Fibroblast of villous mesenchyme (primary cell): ENCODE data around the gene TBC1D22B. TPM values are rescaled to one million over a fixed set of nuclear protein-coding genes. Genes with fewer than 3 reads are reported as not detected.

Experiments
- DNase-seq: peaks from one replicate; pipeline ENCODE4 v3.0.0-alpha.2; 2010; ENCODE audit warnings: low read depth
- H3K4me3 ChIP-seq: 2 replicates; pipeline ENCODE4 v1.5.1; 2011; ENCODE audit warnings: low read depth, mild to moderate bottlenecking, low read length
- total RNA-seq: library from RNA; depleted of rRNA; stranded (reverse); fragments of >200 nt; gene quantifications from 2 replicates; pipeline ENCODE4 v1.2.3, GENCODE V29; 2012
- TF ChIP-seq, protein P1 (sequence below): IDR thresholded peaks from 2 replicates; pipeline ENCODE4 v1.5.1; 2012; ENCODE audit warnings: low read depth, mild to moderate bottlenecking, low read length; ENCODE audit not compliant: insufficient read depth

The TBC1D22B gene, protein sequence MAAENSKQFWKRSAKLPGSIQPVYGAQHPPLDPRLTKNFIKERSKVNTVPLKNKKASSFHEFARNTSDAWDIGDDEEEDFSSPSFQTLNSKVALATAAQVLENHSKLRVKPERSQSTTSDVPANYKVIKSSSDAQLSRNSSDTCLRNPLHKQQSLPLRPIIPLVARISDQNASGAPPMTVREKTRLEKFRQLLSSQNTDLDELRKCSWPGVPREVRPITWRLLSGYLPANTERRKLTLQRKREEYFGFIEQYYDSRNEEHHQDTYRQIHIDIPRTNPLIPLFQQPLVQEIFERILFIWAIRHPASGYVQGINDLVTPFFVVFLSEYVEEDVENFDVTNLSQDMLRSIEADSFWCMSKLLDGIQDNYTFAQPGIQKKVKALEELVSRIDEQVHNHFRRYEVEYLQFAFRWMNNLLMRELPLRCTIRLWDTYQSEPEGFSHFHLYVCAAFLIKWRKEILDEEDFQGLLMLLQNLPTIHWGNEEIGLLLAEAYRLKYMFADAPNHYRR
- total RNA-seq, result 7.1 and 10.8 TPM in 2 replicates

DNA sequence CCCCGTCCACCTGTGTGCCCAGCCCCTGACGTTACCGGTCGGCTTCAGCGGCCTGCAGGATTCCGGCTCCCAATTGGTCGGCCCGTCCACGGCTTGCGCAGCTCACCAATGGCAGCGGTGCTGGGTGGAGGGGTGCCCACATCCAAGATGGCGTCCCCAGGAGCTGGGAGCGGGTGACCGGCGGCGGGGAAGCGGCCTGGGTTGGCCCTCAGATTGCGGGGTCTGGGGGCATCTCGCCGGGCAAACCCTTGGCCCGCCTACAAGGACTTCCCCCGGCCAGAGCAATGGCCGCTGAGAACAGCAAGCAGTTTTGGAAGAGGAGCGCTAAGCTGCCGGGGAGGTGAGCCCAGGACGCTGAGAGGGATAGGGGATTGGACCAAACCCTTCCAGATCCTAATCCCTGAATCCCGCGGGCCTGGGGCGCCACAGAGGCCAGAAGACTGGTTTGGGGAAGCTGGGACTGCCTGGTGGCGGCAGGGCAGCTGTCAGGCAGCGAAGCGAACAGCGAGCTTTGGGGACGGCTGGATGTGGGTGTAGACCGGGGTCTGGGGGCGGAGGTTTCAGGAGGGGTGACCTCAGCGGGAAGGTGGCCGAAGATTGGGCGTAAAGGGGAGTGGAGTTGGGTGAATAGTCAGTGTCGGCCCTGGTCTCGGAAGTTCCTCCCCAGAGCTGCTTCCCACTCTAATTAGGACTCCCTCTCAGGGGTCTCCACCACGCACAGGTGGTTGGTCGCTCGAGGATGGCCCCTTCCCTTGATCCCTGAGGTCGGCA is at the start of gene TBC1D22B, which contains the start of gene TMEM217:
TSS of gene TBC1D22B (plus strand) at position 139 of the 771 bp plus-strand sequence. CDS start at position 285, 146 bp downstream.
TSS of gene TMEM217 (minus strand) at position 511 of the 771 bp plus-strand sequence. CDS start 39,114 bp downstream, outside the sequence.
- peak within 1 kb of the TSS; percentile 94 for H3K4me3 ChIP-seq
- TF ChIP-seq, protein P1, sequence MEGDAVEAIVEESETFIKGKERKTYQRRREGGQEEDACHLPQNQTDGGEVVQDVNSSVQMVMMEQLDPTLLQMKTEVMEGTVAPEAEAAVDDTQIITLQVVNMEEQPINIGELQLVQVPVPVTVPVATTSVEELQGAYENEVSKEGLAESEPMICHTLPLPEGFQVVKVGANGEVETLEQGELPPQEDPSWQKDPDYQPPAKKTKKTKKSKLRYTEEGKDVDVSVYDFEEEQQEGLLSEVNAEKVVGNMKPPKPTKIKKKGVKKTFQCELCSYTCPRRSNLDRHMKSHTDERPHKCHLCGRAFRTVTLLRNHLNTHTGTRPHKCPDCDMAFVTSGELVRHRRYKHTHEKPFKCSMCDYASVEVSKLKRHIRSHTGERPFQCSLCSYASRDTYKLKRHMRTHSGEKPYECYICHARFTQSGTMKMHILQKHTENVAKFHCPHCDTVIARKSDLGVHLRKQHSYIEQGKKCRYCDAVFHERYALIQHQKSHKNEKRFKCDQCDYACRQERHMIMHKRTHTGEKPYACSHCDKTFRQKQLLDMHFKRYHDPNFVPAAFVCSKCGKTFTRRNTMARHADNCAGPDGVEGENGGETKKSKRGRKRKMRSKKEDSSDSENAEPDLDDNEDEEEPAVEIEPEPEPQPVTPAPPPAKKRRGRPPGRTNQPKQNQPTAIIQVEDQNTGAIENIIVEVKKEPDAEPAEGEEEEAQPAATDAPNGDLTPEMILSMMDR, result no peak
- peak; percentile 95 for DNase-seq

DNA sequence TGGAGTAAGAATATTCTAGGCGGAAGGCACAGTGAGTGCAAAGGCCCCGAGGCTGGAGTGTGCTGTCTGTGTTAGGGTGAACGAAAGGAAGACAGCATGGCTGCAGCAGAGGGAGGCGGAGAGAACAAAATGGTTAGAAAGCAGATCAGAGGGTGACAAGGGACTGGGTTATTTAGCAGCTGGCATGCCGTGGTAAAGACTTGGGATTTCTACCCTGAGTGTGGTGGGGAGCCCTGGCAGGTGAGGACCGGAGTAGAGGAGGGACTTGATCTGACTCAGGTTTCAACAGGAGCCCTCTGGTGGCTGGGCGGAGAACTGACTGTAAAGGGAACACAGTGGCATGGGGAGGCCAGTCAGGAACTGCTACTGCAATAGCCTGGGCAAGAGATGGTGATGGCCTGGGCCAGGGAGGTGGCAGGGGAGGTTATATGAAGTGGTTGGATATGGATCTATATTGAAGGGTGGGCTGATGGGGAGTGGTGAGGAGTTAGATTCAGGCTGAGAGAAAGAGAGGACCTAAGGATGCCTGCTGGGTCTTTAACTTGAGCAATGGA is 49.6 kb upstream of the TBC1D22B start:
- no peak overlapping the region for H3K4me3 ChIP-seq
- TF ChIP-seq, protein P1, result peak; percentile 96
- DNase-seq, result peak; percentile 83

DNA sequence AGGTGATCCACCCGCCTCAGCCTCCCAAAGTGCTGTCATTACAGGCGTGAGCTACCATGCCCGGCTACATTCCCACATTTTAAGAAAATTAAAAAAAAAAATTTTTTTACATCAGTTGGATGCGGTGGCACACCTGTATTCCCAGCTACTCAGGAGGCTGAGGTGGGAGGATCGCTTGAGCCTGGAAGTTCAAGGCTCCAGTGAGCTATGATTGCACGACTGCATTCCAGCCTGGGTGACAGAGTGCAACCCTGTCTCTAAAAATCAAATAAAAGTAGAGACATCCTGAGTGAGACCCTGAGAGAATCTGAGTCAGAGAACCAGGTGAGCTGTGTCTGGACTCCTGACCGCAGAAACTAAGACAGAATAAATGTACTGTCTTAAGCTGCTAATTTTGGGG is 48.8 kb upstream of the TBC1D22B start:
- H3K4me3 ChIP-seq, result no peak overlapping the region
- TF ChIP-seq, protein P1, result no peak

DNA sequence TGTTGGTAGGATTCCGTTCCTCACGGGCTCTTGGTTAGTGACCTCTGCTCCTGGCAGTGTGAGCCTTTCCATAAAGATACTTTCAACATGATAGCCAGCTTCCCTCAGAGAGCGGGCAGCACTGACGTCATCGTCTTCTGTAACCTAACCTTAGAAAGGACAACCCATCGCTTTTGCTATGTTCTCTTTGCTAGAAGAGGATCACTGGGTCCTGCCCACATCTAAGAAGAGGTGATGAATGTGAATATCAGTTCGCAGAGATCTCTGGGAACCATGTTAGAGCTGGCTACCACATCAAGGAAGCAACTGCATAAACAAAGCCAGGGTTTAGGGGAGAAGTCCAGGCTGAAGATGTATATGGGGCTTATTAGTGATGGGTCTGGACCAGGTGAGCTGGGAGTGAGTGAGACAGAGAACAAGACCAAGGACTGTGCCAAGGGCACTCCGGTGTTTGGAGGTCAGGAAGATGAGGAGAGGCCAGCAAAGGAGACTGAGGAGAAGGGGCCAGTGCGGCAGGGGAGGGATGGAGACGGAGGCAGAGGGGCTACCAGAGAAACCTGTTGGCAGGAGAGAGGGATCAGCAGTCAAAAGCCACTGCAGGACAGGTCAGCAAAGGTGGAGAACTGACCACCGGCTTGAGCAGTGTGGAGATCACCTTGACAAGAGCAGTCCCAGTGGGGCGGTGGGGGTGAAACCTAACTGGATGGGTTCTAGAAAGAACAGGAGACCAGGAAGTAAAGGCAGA is 47.9 kb upstream of the TBC1D22B start:
- TF ChIP-seq, protein P1, result no peak
- peak; percentile 55 for DNase-seq

More for the DNA sequence above, 48.8 kb upstream of the TBC1D22B start:
- DNase-seq, result no peak

DNA sequence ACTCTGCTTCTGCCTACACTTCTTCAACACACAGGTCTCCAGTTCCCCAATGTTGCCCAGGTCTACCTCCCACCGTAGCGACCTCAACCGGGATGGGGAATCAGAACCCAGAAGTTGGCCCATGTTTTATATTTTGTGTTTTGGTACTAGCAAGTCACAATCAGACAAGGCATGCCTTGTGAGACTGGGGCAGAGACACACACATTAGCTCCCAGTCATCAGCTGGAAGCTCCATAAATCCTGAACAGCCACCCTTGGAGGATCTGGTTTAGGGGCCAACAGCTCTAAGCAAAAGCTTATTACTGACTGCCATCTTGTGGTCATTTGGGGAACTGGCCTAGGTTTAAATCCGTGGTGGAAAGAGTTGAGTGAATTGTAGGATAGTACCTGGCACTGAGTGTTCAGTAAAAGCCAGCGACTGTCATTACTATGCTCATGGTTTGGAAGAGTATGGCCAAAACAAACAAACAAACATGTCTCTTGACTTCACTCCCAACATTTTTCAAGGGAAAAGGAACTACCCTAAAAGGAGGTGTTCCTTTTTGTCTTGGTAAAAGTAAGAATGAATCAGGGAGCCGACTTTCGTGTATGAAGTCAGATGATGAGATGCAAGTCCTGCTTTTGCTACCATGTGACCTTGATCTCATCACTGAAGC is 47.1 kb upstream of the TBC1D22B start:
- peak; percentile 88 for DNase-seq
- H3K4me3 ChIP-seq, result no peak overlapping the region
- TF ChIP-seq, protein P1, result peak; percentile 95

More for the DNA sequence above, 47.9 kb upstream of the TBC1D22B start:
- H3K4me3 ChIP-seq, result no peak overlapping the region
